IPS DF 4.7 (cell line): ENCODE results near the gene PRDX6.
"Not testable (repeated sequence)": the region's sequence is repeated elsewhere in the genome, so short reads cannot be mapped to it uniquely, and the experiment has no call there.

Experiments
- DNase-seq: peaks from one replicate; pipeline ENCODE4 v3.0.0-alpha.2; 2013; ENCODE audit warnings: low spot score; ENCODE audit errors: extremely low read depth

Gene PRDX6

GRCh38 chr1:173496757-173497320 lies 19.7 kb downstream of the PRDX6 start:
- DNase-seq = no peak

- DNase-seq = no peak
Observed at GRCh38 chr1:173499729-173500128, 22.6 kb downstream of the PRDX6 start.

- no peak for DNase-seq
Observed at GRCh38 chr1:173502104-173502503, 25.0 kb downstream of the PRDX6 start.

GRCh38 chr1:173503391-173503790 lies 26.3 kb downstream of the PRDX6 start:
- DNase-seq = no peak

- DNase-seq = no peak
Observed at GRCh38 chr1:173504268-173504667, 27.1 kb downstream of the PRDX6 start.

- no peak for DNase-seq
Observed at GRCh38 chr1:173505391-173505790, 28.3 kb downstream of the PRDX6 start.

GRCh38 chr1:173506437-173506836 lies 29.3 kb downstream of the PRDX6 start:
- no peak for DNase-seq

GRCh38 chr1:173507205-173507846 lies 30.2 kb downstream of the PRDX6 start:
- DNase-seq = no peak

- DNase-seq = no peak
Observed at GRCh38 chr1:173507847-173508209, 30.7 kb downstream of the PRDX6 start.

GRCh38 chr1:173508541-173508940 lies 31.4 kb downstream of the PRDX6 start:
- DNase-seq = no peak

GRCh38 chr1:173509797-173510196 lies 32.7 kb downstream of the PRDX6 start:
- DNase-seq = no peak

- DNase-seq = not testable (repeated sequence)
Observed at GRCh38 chr1:173514503-173514902, 37.4 kb downstream of the PRDX6 start.

- no peak for DNase-seq
Observed at GRCh38 chr1:173520799-173521198, 43.7 kb downstream of the PRDX6 start.

- DNase-seq = no peak
Observed at GRCh38 chr1:173523329-173523728, 46.2 kb downstream of the PRDX6 start.

- no peak for DNase-seq
Observed at GRCh38 chr1:173525926-173526325, 48.8 kb downstream of the PRDX6 start.

GRCh38 chr1:173527151-173527826 lies 50.2 kb downstream of the PRDX6 start:
- DNase-seq = no peak

GRCh38 chr1:173529106-173529505 lies 52.0 kb downstream of the PRDX6 start:
- DNase-seq = no peak

- no peak for DNase-seq
Observed at GRCh38 chr1:173530795-173531693, 53.9 kb downstream of the PRDX6 start.

- DNase-seq = no peak
Observed at GRCh38 chr1:173532237-173532636, 55.1 kb downstream of the PRDX6 start.

GRCh38 chr1:173536223-173536622 lies 59.1 kb downstream of the PRDX6 start:
- no peak for DNase-seq
